OCI-LY1 (cell line): Measurements from ENCODE around the gene GPD2.

Experiments used
- H2AFZ ChIP-seq: fragments of 200-600 bp; sonication (generic), shearing (Covaris generic); 2 replicates; pipeline ENCODE4 v1.6.0; 2014; ENCODE audit warnings: antibody characterized with exemption, mild to moderate bottlenecking, low read length
- H3F3A ChIP-seq: fragments of 200-600 bp; sonication (generic), shearing (Covaris generic); 2 replicates; pipeline ENCODE4 v1.6.0; 2014; ENCODE audit warnings: mild to moderate bottlenecking, antibody characterized with exemption, low read length, moderate library complexity; ENCODE audit not compliant: insufficient read depth
- H3K27ac ChIP-seq: fragments of 200-600 bp; sonication (generic); 2 replicates; pipeline ENCODE4 v1.5.1; 2014; ENCODE audit warnings: low read length, mixed run types, mild to moderate bottlenecking, low read depth; ENCODE audit not compliant: poor library complexity, severe bottlenecking
- H3K27me3 ChIP-seq: fragments of 200-600 bp; sonication (generic); 2 replicates; pipeline ENCODE4 v1.6.0; 2014; ENCODE audit warnings: antibody characterized with exemption, mild to moderate bottlenecking, low read length, moderate library complexity; ENCODE audit not compliant: insufficient read depth
- H3K36me3 ChIP-seq: fragments of 200-600 bp; sonication (generic); 2 replicates; pipeline ENCODE4 v1.6.1; 2014; ENCODE audit warnings: mild to moderate bottlenecking, antibody characterized with exemption, low read length, moderate library complexity, mixed read lengths; ENCODE audit not compliant: insufficient read depth
- H3K4me1 ChIP-seq: fragments of 200-600 bp; sonication (generic); 2 replicates; pipeline ENCODE4 v1.5.1; 2014; ENCODE audit warnings: mild to moderate bottlenecking, low read length, moderate library complexity; ENCODE audit not compliant: insufficient read depth, severe bottlenecking
- H3K4me2 ChIP-seq: fragments of 200-600 bp; sonication (generic), shearing (Covaris generic); 2 replicates; pipeline ENCODE4 v1.6.1; 2014; ENCODE audit warnings: low read length
- H3K4me3 ChIP-seq: fragments of 200-600 bp; sonication (generic); 2 replicates; pipeline ENCODE4 v1.5.1; 2014; ENCODE audit warnings: low read length, low read depth, mild to moderate bottlenecking, mixed read lengths; ENCODE audit not compliant: poor library complexity, severe bottlenecking
- H3K79me2 ChIP-seq: fragments of 200-600 bp; shearing (Covaris generic); 2 replicates; pipeline ENCODE4 v1.6.1; 2016; ENCODE audit warnings: mixed run types, low read length, mixed read lengths; ENCODE audit not compliant: insufficient read depth
- H3K9ac ChIP-seq: fragments of 200-600 bp; sonication (generic), shearing (Covaris generic); 2 replicates; pipeline ENCODE4 v1.6.1; 2014; ENCODE audit warnings: mild to moderate bottlenecking, low read length, mixed read lengths
- H3K9me2 ChIP-seq: fragments of 200-600 bp; sonication (generic), shearing (Covaris generic); 2 replicates; pipeline ENCODE4 v1.6.1; 2014; ENCODE audit warnings: low read depth, mild to moderate bottlenecking, low read length, mixed read lengths
- H3K9me3 ChIP-seq: fragments of 200-600 bp; shearing (Covaris generic); 2 replicates; pipeline ENCODE4 v1.6.1; 2014; ENCODE audit warnings: low read length, mixed read lengths
- H4K20me1 ChIP-seq: fragments of 200-600 bp; sonication (generic), shearing (Covaris generic); 2 replicates; pipeline ENCODE4 v1.6.0; 2016; ENCODE audit warnings: mild to moderate bottlenecking, low read length; ENCODE audit not compliant: insufficient read depth
- EZH2 ChIP-seq: fragments of 200-600 bp; sonication (generic), shearing (Covaris generic); IDR thresholded peaks from 2 replicates; pipeline ENCODE4 v1.8.0; 2017; ENCODE audit warnings: borderline replicate concordance, mixed run types, mild to moderate bottlenecking, antibody characterized with exemption, low read length, moderate library complexity, mixed read lengths
- TF ChIP-seq, protein P1 (sequence below): fragments of 200-600 bp; sonication (generic), shearing (Covaris generic); IDR thresholded peaks from 2 replicates; pipeline ENCODE4 v1.5.1; 2017; ENCODE audit warnings: mild to moderate bottlenecking, antibody characterized with exemption, low read length, moderate library complexity, mixed read lengths

The GPD2 gene

GRCh38 chr2:156435718-156436496, at the start of gene GPD2:
TSS of gene GPD2 (plus strand) at chr2:156436379. CDS start at chr2:156476106, 39,727 bp downstream.
- H2AFZ ChIP-seq = peak within 1 kb of the TSS; percentile 44; the same call in 1 of the 2 replicates

DNA sequence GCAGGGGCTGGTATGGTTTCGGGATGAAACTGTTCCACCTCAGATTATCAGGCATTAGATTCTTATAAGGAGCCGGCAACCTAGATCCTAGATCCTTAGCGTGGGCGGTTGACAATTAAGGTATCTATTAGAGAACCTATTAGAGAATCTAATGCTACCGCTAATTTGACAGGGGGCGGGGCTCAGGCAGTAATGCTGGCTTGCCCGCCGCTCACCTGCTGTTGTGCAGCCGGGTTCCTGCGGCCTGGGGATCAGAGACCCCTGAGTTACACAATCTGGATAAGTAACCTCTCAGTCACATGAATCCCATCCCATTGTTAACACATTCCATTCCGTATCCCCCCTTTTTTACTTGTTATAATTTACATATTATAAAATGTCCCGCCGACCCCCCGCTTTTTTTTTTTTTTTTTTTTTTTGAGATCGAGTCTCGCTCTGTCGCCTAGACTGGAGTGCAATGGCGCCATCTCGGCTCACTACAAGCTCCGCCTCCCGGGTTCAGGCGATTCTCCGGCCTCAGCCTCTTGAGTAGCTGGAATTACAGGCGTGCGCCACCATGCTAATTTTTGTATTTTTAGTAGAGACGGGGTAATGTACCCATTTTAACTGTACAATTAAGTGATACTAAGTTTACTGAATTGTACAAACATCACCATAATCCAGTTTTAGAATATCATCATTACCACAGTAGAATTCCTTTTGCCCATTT, 42.0 kb upstream of the GPD2 start:
- H3K4me3 ChIP-seq = no peak overlapping the region
- no peak overlapping the region for H3K9ac ChIP-seq
- H3K9me3 ChIP-seq = no peaks in the 10 kb centered on the region
- H3K27ac ChIP-seq = no peak overlapping the region
- H3K27me3 ChIP-seq = no peaks in the 10 kb centered on the region
- H3K79me2 ChIP-seq = no peaks in the 10 kb centered on the region
- H2AFZ ChIP-seq = no peak overlapping the region
- H4K20me1 ChIP-seq = no peaks in the 10 kb centered on the region
- H3K4me1 ChIP-seq = no peaks in the 10 kb centered on the region
- H3K4me2 ChIP-seq = no peak overlapping the region
- H3K9me2 ChIP-seq = no peaks in the 10 kb centered on the region
- H3K36me3 ChIP-seq = no peaks in the 10 kb centered on the region
- no peaks in the 10 kb centered on the region for H3F3A ChIP-seq
- TF ChIP-seq, protein P1, sequence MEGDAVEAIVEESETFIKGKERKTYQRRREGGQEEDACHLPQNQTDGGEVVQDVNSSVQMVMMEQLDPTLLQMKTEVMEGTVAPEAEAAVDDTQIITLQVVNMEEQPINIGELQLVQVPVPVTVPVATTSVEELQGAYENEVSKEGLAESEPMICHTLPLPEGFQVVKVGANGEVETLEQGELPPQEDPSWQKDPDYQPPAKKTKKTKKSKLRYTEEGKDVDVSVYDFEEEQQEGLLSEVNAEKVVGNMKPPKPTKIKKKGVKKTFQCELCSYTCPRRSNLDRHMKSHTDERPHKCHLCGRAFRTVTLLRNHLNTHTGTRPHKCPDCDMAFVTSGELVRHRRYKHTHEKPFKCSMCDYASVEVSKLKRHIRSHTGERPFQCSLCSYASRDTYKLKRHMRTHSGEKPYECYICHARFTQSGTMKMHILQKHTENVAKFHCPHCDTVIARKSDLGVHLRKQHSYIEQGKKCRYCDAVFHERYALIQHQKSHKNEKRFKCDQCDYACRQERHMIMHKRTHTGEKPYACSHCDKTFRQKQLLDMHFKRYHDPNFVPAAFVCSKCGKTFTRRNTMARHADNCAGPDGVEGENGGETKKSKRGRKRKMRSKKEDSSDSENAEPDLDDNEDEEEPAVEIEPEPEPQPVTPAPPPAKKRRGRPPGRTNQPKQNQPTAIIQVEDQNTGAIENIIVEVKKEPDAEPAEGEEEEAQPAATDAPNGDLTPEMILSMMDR = no peak
- TF ChIP-seq EZH2 = no peak

More at GRCh38 chr2:156435718-156436496, at the start of gene GPD2:
- H3K9me2 ChIP-seq = no peaks in the 10 kb centered on the region
- H3K9ac ChIP-seq = peak within 1 kb of the TSS; percentile 73
- H3K4me2 ChIP-seq = peak within 1 kb of the TSS; percentile 88
- no peaks in the 10 kb centered on the region for H3F3A ChIP-seq
- no peaks in the 10 kb centered on the region for H4K20me1 ChIP-seq
- H3K4me3 ChIP-seq = peak within 1 kb of the TSS; percentile 70
- H3K79me2 ChIP-seq = no peaks in the 10 kb centered on the region
- H3K9me3 ChIP-seq = no peaks in the 10 kb centered on the region
- no peak within 1 kb of the TSS for H3K27ac ChIP-seq
- H3K27me3 ChIP-seq = no peaks in the 10 kb centered on the region
- peaks cover 23% of the 10 kb centered on the region for H3K4me1 ChIP-seq
- H3K36me3 ChIP-seq = no peaks in the 10 kb centered on the region
- TF ChIP-seq EZH2 = no peak
- TF ChIP-seq, protein P1 = no peak

DNA sequence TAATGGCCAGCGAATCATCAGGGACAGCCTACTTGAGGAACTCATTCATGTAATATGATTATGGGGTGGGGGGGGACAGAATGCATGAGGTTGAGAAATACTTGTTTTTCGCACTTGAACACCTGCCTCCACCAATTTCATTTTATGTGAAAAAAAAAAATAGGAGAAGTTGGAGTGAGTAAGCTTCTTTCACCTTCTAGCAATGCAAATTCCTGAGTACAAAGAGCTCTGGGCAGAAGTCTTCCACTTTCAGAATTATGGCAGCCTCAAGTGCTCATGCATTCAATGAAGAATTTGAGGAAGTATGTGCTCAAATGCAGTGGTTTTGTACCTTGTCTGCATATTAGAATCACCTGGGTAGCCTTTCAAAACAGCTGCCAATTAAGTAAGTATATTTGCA, 40.1 kb upstream of the GPD2 start:
- Histone ChIP-seq H3K79me2 (no peaks in the 10 kb centered on the region), H3K9me3 (no peaks in the 10 kb centered on the region), H3K36me3 (no peaks in the 10 kb centered on the region), H3K4me3 (no peak overlapping the region), H3K9ac (no peak overlapping the region), H2AFZ (no peak overlapping the region), H3K4me1 (peaks cover 10% of the 10 kb centered on the region), H3K27me3 (no peaks in the 10 kb centered on the region), H3K27ac (no peak overlapping the region), H4K20me1 (no peaks in the 10 kb centered on the region), H3K9me2 (no peaks in the 10 kb centered on the region), H3K4me2 (no peak overlapping the region), H3F3A (no peaks in the 10 kb centered on the region)
- TF ChIP-seq, protein P1 = no peak
- no peak for TF ChIP-seq EZH2
